Measurements from ENCODE around the gene ZBTB44.

The ZBTB44 gene

GRCh38 chr11:130212431-130212961 is 102.2 kb downstream of the ZBTB44 start:
- Histone ChIP-seq H3K9me3 (ENCODE audit: insufficient read depth, low read depth, low read length) (no peaks in the 10 kb centered on the region), H3F3A (ENCODE audit: low read depth) (no peaks in the 10 kb centered on the region), H3K79me2 (ENCODE audit: insufficient read depth, low read length) (no peaks in the 10 kb centered on the region), H3K4me1 (ENCODE audit: insufficient read depth, low read length, poor library complexity, severe bottlenecking) (no peaks in the 10 kb centered on the region), H3K9ac (ENCODE audit: low read depth, low read length, poor library complexity, severe bottlenecking) (no peak overlapping the region), H2AFZ (ENCODE audit: low read length) (no peak overlapping the region; the same call in 1 of the 2 replicates), H3K36me3 (ENCODE audit: insufficient read depth, low read length) (no peaks in the 10 kb centered on the region), H4K20me1 (ENCODE audit: insufficient read depth, low read length, poor library complexity, severe bottlenecking) (no peaks in the 10 kb centered on the region), H3K4me3 (ENCODE audit: low read length, poor library complexity, severe bottlenecking) (no peak overlapping the region), H3K27me3 (ENCODE audit: insufficient read depth, low read length, poor library complexity, severe bottlenecking) (no peaks in the 10 kb centered on the region), H3K9me2 (replicated peaks; ENCODE audit: low read depth, low read length) (no peaks in the 10 kb centered on the region), H3K4me2 (ENCODE audit: low read depth, low read length, poor library complexity, severe bottlenecking) (no peak overlapping the region)
- TF ChIP-seq CTCF (conservative IDR thresholded peaks at IDR 0.05; ENCODE audit: low read length) (no peak), EZH2phosphoT487 (IDR thresholded peaks at IDR 0.05; ENCODE audit: borderline replicate concordance) (no peak)

GRCh38 chr11:130211781-130212401 is 102.8 kb downstream of the ZBTB44 start:
- H3K4me1 ChIP-seq (ENCODE audit: insufficient read depth, low read length, poor library complexity, severe bottlenecking) = no peaks in the 10 kb centered on the region
- H3K9ac ChIP-seq (ENCODE audit: low read depth, low read length, poor library complexity, severe bottlenecking) = no peak overlapping the region
- no peaks in the 10 kb centered on the region for H3K36me3 ChIP-seq (ENCODE audit: insufficient read depth, low read length)
- no peaks in the 10 kb centered on the region for H3K27me3 ChIP-seq (ENCODE audit: insufficient read depth, low read length, poor library complexity, severe bottlenecking)
- no peaks in the 10 kb centered on the region for H4K20me1 ChIP-seq (ENCODE audit: insufficient read depth, low read length, poor library complexity, severe bottlenecking)
- no peaks in the 10 kb centered on the region for H3K9me2 ChIP-seq (replicated peaks; ENCODE audit: low read depth, low read length)
- H2AFZ ChIP-seq (ENCODE audit: low read length) = no peak overlapping the region
- no peak overlapping the region for H3K4me3 ChIP-seq (ENCODE audit: low read length, poor library complexity, severe bottlenecking)
- H3K79me2 ChIP-seq (ENCODE audit: insufficient read depth, low read length) = no peaks in the 10 kb centered on the region
- H3K4me2 ChIP-seq (ENCODE audit: low read depth, low read length, poor library complexity, severe bottlenecking) = no peak overlapping the region
- TF ChIP-seq EZH2phosphoT487 (IDR thresholded peaks at IDR 0.05; ENCODE audit: borderline replicate concordance) = no peak
- no peak for TF ChIP-seq CTCF (conservative IDR thresholded peaks at IDR 0.05; ENCODE audit: low read length)
- no peaks in the 10 kb centered on the region for H3F3A ChIP-seq (ENCODE audit: low read depth)
- H3K9me3 ChIP-seq (ENCODE audit: insufficient read depth, low read depth, low read length) = no peaks in the 10 kb centered on the region

GRCh38 chr11:130211144-130211543 is 103.6 kb downstream of the ZBTB44 start:
- Histone ChIP-seq H3F3A (ENCODE audit: low read depth) (no peaks in the 10 kb centered on the region), H3K9me2 (replicated peaks; ENCODE audit: low read depth, low read length) (no peaks in the 10 kb centered on the region), H3K9ac (ENCODE audit: low read depth, low read length, poor library complexity, severe bottlenecking) (no peak overlapping the region), H3K27me3 (ENCODE audit: insufficient read depth, low read length, poor library complexity, severe bottlenecking) (no peaks in the 10 kb centered on the region), H3K36me3 (ENCODE audit: insufficient read depth, low read length) (no peaks in the 10 kb centered on the region), H3K4me1 (ENCODE audit: insufficient read depth, low read length, poor library complexity, severe bottlenecking) (no peaks in the 10 kb centered on the region), H2AFZ (ENCODE audit: low read length) (no peak overlapping the region), H3K4me3 (ENCODE audit: low read length, poor library complexity, severe bottlenecking) (no peak overlapping the region), H3K79me2 (ENCODE audit: insufficient read depth, low read length) (no peaks in the 10 kb centered on the region), H3K9me3 (ENCODE audit: insufficient read depth, low read depth, low read length) (no peaks in the 10 kb centered on the region), H4K20me1 (ENCODE audit: insufficient read depth, low read length, poor library complexity, severe bottlenecking) (no peaks in the 10 kb centered on the region), H3K4me2 (ENCODE audit: low read depth, low read length, poor library complexity, severe bottlenecking) (no peak overlapping the region)
- TF ChIP-seq EZH2phosphoT487 (IDR thresholded peaks at IDR 0.05; ENCODE audit: borderline replicate concordance) = no peak
